Breast epithelium (tissue), 4 donors: ENCODE results near the gene CREB3L1. TPM values are rescaled to one million over a fixed set of nuclear protein-coding genes. Genes with fewer than 3 reads are reported as not detected.

Experiments used
- DNase-seq, 2 donors: peaks; one replicate each; pipeline ENCODE4 v3.0.0-alpha.2; 2019; ENCODE audit warnings: low spot score in 2 of 2
- H3K27ac ChIP-seq, 2 donors: fragments of 200-600 bp; sonication (generic) in 1 of 2; one replicate each; pipeline ENCODE4 v1.5.1; 2016 to 2019; ENCODE audit warnings: mild to moderate bottlenecking in 1 of 2
- H3K27me3 ChIP-seq, 2 donors: fragments of 200-600 bp; sonication (generic) in 1 of 2; one replicate each; pipeline versions ENCODE4 v1.5.1 to v1.6.0; 2017 to 2019; ENCODE audit warnings: control low read depth in 1 of 2, mild to moderate bottlenecking in 1 of 2
- H3K36me3 ChIP-seq: fragments of 200-600 bp; one replicate; pipeline ENCODE4 v1.5.1; 2019
- H3K4me1 ChIP-seq, 2 donors: fragments of 200-600 bp; sonication (generic); one replicate each; pipeline ENCODE4 v1.5.1; 2016 to 2019; ENCODE audit warnings: control low read depth in 1 of 2
- H3K4me3 ChIP-seq, 3 donors: fragments of 200-600 bp; sonication (generic); 1 replicate in 2 of 3; 2 replicates in 1 of 3; pipeline ENCODE4 v1.5.1; 2016 to 2019; ENCODE audit warnings: mild to moderate bottlenecking in 3 of 3, moderate library complexity in 2 of 3
- H3K9me3 ChIP-seq, 2 donors: fragments of 200-600 bp; sonication (generic) in 1 of 2; one replicate each; pipeline ENCODE4 v1.5.1; 2016 to 2019; ENCODE audit warnings: control low read depth in 1 of 2
- POLR2A ChIP-seq: fragments of 450-650 bp; IDR thresholded peaks from one replicate; pipeline ENCODE4 v1.6.1; 2016; ENCODE audit warnings: antibody characterized with exemption, mild to moderate bottlenecking, moderate library complexity
- POLR2AphosphoS5 ChIP-seq, 3 donors: sonication (generic); formaldehyde crosslinking; IDR thresholded peaks; one replicate each; pipeline ENCODE4 v1.6.1; 2017; ENCODE audit warnings: antibody characterized with exemption in 3 of 3
- intact Hi-C: fragments of 100-400 bp; cut with DNase I; formaldehyde crosslinking; loops from one replicate; pipeline ENCODE4 v1.15.1; 2023; ENCODE audit warnings: low total_unique reads
- total RNA-seq, 3 donors: library from RNA; depleted of rRNA; stranded (reverse); fragments of >200 nt; gene quantifications; one replicate each; pipeline ENCODE4 v1.1.0, GENCODE V29; 2016
- TF ChIP-seq, protein P1 (sequence below), 3 donors: fragments of 450-650 bp; IDR thresholded peaks; one replicate each; pipeline ENCODE4 v1.5.1; 2016 to 2017; ENCODE audit warnings: antibody characterized with exemption in 3 of 3, mild to moderate bottlenecking in 3 of 3, moderate library complexity in 3 of 3

The CREB3L1 gene
- total RNA-seq, 3 donors from 2014 or later: 1.6 to 5.1 (median 2.0) TPM

DNA sequence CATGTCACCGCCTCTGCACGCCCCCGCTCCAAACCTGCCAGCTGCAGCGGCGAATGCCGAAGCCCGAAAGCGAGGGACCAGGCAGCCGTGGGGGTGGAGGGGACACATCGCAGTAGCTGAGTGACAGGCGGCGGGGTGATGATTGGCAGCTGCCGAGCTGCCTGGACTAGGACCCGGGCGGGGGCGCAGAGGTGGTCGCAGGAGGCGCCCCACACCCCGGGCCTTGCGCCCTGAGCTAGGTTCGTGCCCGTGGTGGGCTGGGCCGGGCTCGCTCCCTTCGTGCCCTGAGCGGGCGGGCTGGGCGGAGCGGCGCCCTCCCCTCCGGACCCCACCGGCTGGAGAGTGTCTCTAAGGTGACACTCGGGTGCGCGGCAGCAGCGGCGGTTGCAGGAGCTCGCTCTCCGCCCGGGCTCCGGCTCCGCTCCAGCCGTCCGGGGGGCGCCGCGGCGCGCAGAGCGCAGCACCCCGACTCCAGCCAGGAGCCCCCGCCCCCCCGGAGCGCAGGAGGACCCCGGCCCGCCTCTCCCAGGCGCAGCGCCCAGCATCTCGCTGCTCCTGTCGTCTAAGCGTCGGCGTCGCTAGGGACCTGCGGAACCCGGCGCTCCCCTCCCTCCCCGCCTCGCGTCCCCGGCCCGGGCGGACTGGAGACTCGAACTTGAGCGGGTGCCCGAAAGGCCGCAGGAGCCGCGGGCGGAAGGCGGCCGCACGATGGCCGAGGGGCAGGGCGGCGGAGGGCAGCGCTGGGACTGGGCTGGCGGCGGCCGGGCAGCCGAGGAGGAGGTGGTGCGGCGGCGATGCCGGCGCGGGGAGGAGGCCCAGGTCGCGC is 55.3 kb downstream of the CREB3L1 start:
- no peaks in the 10 kb centered on the region for H3K4me1 ChIP-seq
- H3K27me3 ChIP-seq: peaks cover 0 to 18% of the 10 kb centered on the region in 2 donors
- no peaks in the 10 kb centered on the region for H3K36me3 ChIP-seq
- H3K27ac ChIP-seq: no peak overlapping the region
- TF ChIP-seq, protein P1, sequence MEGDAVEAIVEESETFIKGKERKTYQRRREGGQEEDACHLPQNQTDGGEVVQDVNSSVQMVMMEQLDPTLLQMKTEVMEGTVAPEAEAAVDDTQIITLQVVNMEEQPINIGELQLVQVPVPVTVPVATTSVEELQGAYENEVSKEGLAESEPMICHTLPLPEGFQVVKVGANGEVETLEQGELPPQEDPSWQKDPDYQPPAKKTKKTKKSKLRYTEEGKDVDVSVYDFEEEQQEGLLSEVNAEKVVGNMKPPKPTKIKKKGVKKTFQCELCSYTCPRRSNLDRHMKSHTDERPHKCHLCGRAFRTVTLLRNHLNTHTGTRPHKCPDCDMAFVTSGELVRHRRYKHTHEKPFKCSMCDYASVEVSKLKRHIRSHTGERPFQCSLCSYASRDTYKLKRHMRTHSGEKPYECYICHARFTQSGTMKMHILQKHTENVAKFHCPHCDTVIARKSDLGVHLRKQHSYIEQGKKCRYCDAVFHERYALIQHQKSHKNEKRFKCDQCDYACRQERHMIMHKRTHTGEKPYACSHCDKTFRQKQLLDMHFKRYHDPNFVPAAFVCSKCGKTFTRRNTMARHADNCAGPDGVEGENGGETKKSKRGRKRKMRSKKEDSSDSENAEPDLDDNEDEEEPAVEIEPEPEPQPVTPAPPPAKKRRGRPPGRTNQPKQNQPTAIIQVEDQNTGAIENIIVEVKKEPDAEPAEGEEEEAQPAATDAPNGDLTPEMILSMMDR (IDR thresholded peaks at IDR 0.05): no peak
- peak overlapping the region; percentile 38 to 65 (median 53) for H3K4me3 ChIP-seq
- no peak for DNase-seq
- no peaks in the 10 kb centered on the region for H3K9me3 ChIP-seq
- intact Hi-C loops: no loop called here

DNA sequence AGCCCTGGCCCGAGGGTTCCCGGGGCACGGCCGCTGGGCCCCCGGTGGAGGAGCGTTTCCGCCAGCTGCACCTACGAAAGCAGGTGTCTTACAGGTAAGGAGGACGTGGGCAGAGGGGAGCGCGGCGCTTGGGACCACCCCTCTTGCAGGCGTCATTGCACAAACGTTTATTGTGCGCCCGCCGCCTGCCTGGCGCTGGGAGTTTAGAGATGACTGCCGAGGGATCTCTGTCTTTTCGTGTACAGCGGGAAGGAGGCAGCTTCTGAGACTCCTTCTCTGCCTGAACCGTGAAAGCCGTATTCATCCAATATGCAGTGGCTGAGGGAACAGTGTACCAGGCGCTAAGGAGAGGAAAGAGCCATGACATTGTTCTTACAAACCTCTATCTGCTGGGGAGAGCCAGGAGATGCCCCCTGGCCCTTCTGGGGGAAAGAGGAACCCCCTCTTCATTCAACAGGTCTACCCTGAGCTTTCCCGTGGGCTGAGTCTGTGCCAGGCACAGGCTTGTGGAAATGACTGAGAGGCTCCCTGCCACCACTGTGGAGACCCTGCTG is 56.0 kb downstream of the CREB3L1 start:
- Histone ChIP-seq H3K27ac (no peak overlapping the region), H3K36me3 (no peaks in the 10 kb centered on the region), H3K27me3 (peaks cover 0 to 18% of the 10 kb centered on the region in 2 donors), H3K4me3 (peak overlapping the region; percentile 38 to 65 (median 53)), H3K9me3 (no peaks in the 10 kb centered on the region), H3K4me1 (no peaks in the 10 kb centered on the region)
- TF ChIP-seq POLR2AphosphoS5 (IDR thresholded peaks at IDR 0.05): no peak
- no peak for TF ChIP-seq POLR2A
- TF ChIP-seq, protein P1 (IDR thresholded peaks at IDR 0.05): no peak
- no peak for DNase-seq
- intact Hi-C loops: no loop called here

DNA sequence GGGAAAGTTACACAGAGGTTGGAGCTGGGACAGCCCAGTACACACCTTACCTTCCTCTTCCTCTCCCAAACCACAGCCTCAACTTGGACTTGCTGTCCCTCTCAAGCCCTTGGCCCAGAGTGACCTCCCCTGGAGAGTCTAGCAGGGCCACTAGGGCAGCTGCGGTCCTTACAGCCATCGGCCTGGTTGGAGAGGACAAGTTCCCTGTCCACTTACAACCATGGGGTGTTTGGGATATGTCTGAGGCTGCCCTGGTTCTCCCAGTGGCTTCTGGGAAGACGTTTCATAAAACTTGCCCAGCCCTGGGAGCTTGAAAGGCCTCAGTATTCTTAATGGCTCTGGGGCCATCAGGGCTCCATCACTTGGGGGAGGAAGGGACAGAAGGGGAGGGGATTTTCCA is 56.7 kb downstream of the CREB3L1 start:
- H3K27ac ChIP-seq: no peak overlapping the region
- no peaks in the 10 kb centered on the region for H3K9me3 ChIP-seq
- DNase-seq: no peak
- H3K4me3 ChIP-seq: no peak overlapping the region
- TF ChIP-seq POLR2A (no peak), POLR2AphosphoS5 (IDR thresholded peaks at IDR 0.05) (no peak)
- TF ChIP-seq, protein P1 (IDR thresholded peaks at IDR 0.05): no peak
- H3K27me3 ChIP-seq: peaks cover 0 to 18% of the 10 kb centered on the region in 2 donors
- H3K36me3 ChIP-seq: no peaks in the 10 kb centered on the region
- H3K4me1 ChIP-seq: no peaks in the 10 kb centered on the region
- intact Hi-C loops: no loop called here

DNA sequence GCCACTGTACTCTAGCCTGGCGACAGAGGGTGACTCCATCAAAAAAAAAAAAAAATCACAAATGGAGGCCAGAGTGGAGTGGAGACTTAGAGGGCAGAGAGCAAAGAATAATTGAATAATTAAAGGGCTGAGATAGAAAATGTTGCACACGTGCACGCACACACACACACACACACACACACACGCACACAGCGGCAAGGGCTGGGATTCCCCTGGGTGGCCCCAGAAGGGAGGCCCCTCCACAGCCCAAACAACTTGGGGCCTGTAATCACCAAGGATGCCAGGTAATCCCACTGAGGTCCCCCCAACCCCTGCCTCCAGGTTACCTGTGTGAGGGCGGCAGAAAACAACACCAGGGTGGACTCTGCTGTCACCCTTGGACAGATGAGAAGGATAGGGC is 57.8 kb downstream of the CREB3L1 start:
- Histone ChIP-seq H3K9me3 (no peaks in the 10 kb centered on the region), H3K4me3 (no peak overlapping the region), H3K27ac (peak overlapping the region in 1 of 2 donors; percentile 29), H3K36me3 (no peaks in the 10 kb centered on the region), H3K4me1 (no peaks in the 10 kb centered on the region), H3K27me3 (peaks cover 0 to 18% of the 10 kb centered on the region in 2 donors)
- TF ChIP-seq, protein P1 (IDR thresholded peaks at IDR 0.05): no peak
- no peak for TF ChIP-seq POLR2A
- intact Hi-C loops: loop anchor here (1.0 kb wide), 1 partner anchor 39 kb away; no protein-coding TSS in a partner anchor
- DNase-seq: no peak

DNA sequence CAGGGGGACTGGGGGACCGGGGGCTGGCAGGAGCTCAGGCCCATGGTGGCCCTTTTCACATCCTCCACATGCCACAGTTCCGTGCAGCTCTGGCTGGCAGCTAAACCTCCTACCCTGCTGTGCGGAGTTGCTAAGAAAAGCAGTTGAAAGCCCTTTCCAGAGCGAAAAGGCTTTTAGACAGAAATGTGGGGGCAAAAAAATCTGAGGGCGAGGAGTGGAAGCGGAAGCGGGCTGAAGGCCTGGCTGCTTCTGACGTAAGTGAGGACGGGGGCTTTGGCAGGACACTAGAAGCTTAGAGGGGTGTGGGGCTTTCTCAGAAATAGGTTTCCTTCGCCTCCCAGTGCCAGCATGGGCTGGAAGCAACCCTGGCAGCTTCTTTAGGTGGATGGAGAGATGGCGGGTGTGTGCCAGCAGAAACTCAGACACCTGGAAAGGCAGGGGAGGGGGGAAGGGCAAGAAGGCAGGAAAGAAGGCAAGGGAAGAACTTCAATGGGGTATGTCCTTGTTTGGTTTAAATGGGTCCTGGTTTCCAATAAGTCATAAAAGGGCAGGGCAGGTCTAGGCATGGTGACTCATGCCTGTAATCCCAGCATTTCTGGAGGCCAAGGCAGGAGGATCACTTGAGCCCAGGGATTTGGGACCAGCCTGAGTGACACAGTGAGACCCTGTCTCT is 58.6 kb downstream of the CREB3L1 start:
- H3K4me3 ChIP-seq: no peak overlapping the region
- no peaks in the 10 kb centered on the region for H3K4me1 ChIP-seq
- H3K36me3 ChIP-seq: no peaks in the 10 kb centered on the region
- no peaks in the 10 kb centered on the region for H3K9me3 ChIP-seq
- peaks cover 0 to 18% of the 10 kb centered on the region in 2 donors for H3K27me3 ChIP-seq
- peak overlapping the region in 1 of 2 donors; percentile 29 for H3K27ac ChIP-seq
- no peak for TF ChIP-seq POLR2A
- no peak for TF ChIP-seq POLR2AphosphoS5 (IDR thresholded peaks at IDR 0.05)
- TF ChIP-seq, protein P1 (IDR thresholded peaks at IDR 0.05): no peak
- no peak for DNase-seq
- intact Hi-C loops: loop anchor here (1.0 kb wide), 1 partner anchor 38 kb away; no protein-coding TSS in a partner anchor
